HepG2 (cell line): ENCODE measurements around the gene MARS1. TPM values are rescaled to one million over a fixed set of nuclear protein-coding genes. Genes with fewer than 3 reads are reported as not detected.

Experiments
- CENPX ChIP-seq: sonication (generic); formaldehyde crosslinking; IDR thresholded peaks from 2 replicates; pipeline ENCODE4 v1.9.0; 2021; ENCODE audit warnings: mild to moderate bottlenecking, missing genetic modification reagents, moderate library complexity
- FUBP1 ChIP-seq: sonication (generic); formaldehyde crosslinking; IDR thresholded peaks from 2 replicates; pipeline ENCODE4 v1.5.1; 2020; ENCODE audit warnings: missing genetic modification reagents, mild to moderate bottlenecking, borderline replicate concordance
- GABPB1 ChIP-seq: IDR thresholded peaks from 2 replicates; pipeline ENCODE4 v1.6.1; 2016; ENCODE audit warnings: mild to moderate bottlenecking, missing genetic modification reagents, moderate library complexity, missing compliant biosample characterization
- HCFC1 ChIP-seq: fragments of 150-350 bp; IDR thresholded peaks from 2 replicates; pipeline ENCODE4 v1.6.1; 2014; ENCODE audit warnings: low read depth, low read length
- MYNN ChIP-seq: sonication (generic); formaldehyde crosslinking; IDR thresholded peaks from 2 replicates; pipeline ENCODE4 v1.4.0; 2020; ENCODE audit warnings: mild to moderate bottlenecking, low read depth, missing genetic modification reagents
- SMAD1 ChIP-seq: sonication (generic); formaldehyde crosslinking; IDR thresholded peaks from 2 replicates; pipeline ENCODE4 v1.4.0; 2020; ENCODE audit warnings: missing genetic modification reagents, low read depth, mild to moderate bottlenecking, borderline replicate concordance
- ZBTB39 ChIP-seq: sonication (generic); formaldehyde crosslinking; IDR thresholded peaks from 2 replicates; pipeline ENCODE4 v1.5.0; 2020; ENCODE audit warnings: missing genetic modification reagents
- ZBTB7B ChIP-seq: sonication (generic); formaldehyde crosslinking; IDR thresholded peaks from 2 replicates; pipeline ENCODE4 v1.4.0; 2020; ENCODE audit warnings: missing genetic modification reagents
- ZNF235 ChIP-seq: sonication (generic); formaldehyde crosslinking; IDR thresholded peaks from 2 replicates; pipeline ENCODE4 v1.8.1; 2023; ENCODE audit warnings: mild to moderate bottlenecking, missing genetic modification reagents, borderline replicate concordance
- ZNF33A ChIP-seq: sonication (generic); formaldehyde crosslinking; IDR thresholded peaks from 2 replicates; pipeline ENCODE4 v1.5.1; 2020; ENCODE audit warnings: missing genetic modification reagents, mild to moderate bottlenecking, moderate library complexity, borderline replicate concordance
- ZNF431 ChIP-seq: sonication (generic); formaldehyde crosslinking; IDR thresholded peaks from 2 replicates; pipeline ENCODE4 v1.9.0; 2022; ENCODE audit warnings: missing genetic modification reagents, low read depth, mild to moderate bottlenecking, borderline replicate concordance
- ZNF460 ChIP-seq: sonication (generic); formaldehyde crosslinking; IDR thresholded peaks from 2 replicates; pipeline ENCODE4 v1.5.1; 2020; ENCODE audit warnings: missing genetic modification reagents, mild to moderate bottlenecking, borderline replicate concordance
- ZNF512 ChIP-seq: sonication (generic); formaldehyde crosslinking; IDR thresholded peaks from 2 replicates; pipeline ENCODE4 v1.4.0; 2020; ENCODE audit warnings: mild to moderate bottlenecking, missing genetic modification reagents
- ZNF572 ChIP-seq: sonication (generic); formaldehyde crosslinking; IDR thresholded peaks from 2 replicates; pipeline ENCODE4 v1.5.1; 2020; ENCODE audit warnings: mild to moderate bottlenecking, missing genetic modification reagents
- ZNF747 ChIP-seq: sonication (generic); formaldehyde crosslinking; IDR thresholded peaks from 2 replicates; pipeline ENCODE4 v1.8.1; 2023; ENCODE audit warnings: missing genetic modification reagents, mild to moderate bottlenecking, borderline replicate concordance
- ZNF761 ChIP-seq: sonication (generic); formaldehyde crosslinking; conservative IDR thresholded peaks from 2 replicates; pipeline ENCODE4 v1.4.0; 2020; ENCODE audit warnings: mild to moderate bottlenecking, missing genetic modification reagents
- ZZZ3 ChIP-seq: sonication (generic); formaldehyde crosslinking; IDR thresholded peaks from 2 replicates; pipeline ENCODE4 v1.4.0; 2020; ENCODE audit warnings: missing genetic modification reagents, mild to moderate bottlenecking, borderline replicate concordance
- polyA plus RNA-seq, 8 experiments: library from polyadenylated mRNA; depleted of rRNA in 3 of 8; stranded (reverse) in 7 of 8; unstranded in 1 of 8; fragments of >200 nt; fragmentation: Illumina TruSeq in 4 of 8; extraction: Trizol in 4 of 8; gene quantifications; 2 replicates each; pipeline versions ENCODE4 v1.2.1 to v1.2.3, GENCODE V29; 2011 to 2016; ENCODE audit warnings: low read depth in 4 of 8, missing spikeins in 1 of 8, mixed read lengths in 1 of 8; ENCODE audit not compliant: insufficient read depth in 1 of 8
- total RNA-seq, 5 experiments: library from RNA; depleted of rRNA; stranded (reverse); fragments of >200 nt; fragmentation: Illumina TruSeq; extraction: Trizol; gene quantifications; 2 replicates each; pipeline ENCODE4 v1.2.3, GENCODE V29; 2016; ENCODE audit warnings: low read depth in 1 of 5
- TF ChIP-seq, protein P1 (sequence below): sonication (generic); formaldehyde crosslinking; IDR thresholded peaks from 2 replicates; pipeline ENCODE4 v1.5.0; 2020; ENCODE audit warnings: missing genetic modification reagents
- TF ChIP-seq, protein P2 (sequence below): sonication (generic); formaldehyde crosslinking; IDR thresholded peaks from 2 replicates; pipeline ENCODE4 v1.8.1; 2023; ENCODE audit warnings: mild to moderate bottlenecking, missing genetic modification reagents
- TF ChIP-seq, protein P3 (sequence below): sonication (generic); formaldehyde crosslinking; IDR thresholded peaks from 2 replicates; pipeline ENCODE4 v1.4.0; 2020; ENCODE audit warnings: mild to moderate bottlenecking, missing genetic modification reagents

Gene MARS1
- total and polyA plus RNA-seq, 2 of the 13 experiments (the other 11 are each of a cell fraction or from before 2014, with no cell fraction given), result 115 to 181 TPM

DNA sequence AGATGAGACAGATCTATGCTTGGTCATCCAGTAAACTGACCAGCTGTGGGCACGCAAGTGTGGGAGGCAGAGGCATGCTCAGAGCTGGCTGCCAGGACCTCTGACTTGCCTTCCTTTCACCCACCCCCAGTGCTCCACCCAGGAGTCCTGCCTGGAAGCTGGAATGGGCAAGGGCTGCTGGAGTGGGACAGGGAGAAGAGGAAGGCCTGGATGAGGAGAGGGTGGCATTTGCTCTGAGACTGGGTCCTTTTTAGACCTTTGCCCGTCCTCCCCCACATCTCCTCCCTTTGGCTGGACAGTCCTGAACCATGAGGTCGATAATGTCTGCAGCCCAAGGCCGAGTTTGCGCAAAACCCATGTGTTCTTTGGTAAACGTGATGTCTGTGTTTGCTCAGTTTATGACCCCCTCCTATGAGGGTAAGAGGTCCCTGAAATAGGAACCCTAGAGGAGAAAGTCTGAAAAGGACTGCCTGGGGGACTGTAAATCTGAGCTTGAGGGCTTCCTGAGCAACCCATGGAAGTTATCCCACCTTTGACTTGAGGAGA lies 36.6 kb upstream of the MARS1 start (continued):
- TF ChIP-seq FUBP1 (CRISPR knock-in tag) (no peak; the same call in 1 of the 2 replicates), ZZZ3 (CRISPR knock-in tag) (peak; percentile 81), ZNF572 (CRISPR knock-in tag) (peak; percentile 78; the same call in 1 of the 2 replicates), SMAD1 (CRISPR knock-in tag) (peak; percentile 56; the same call in 1 of the 2 replicates), ZNF761 (CRISPR knock-in tag) (peak; percentile 88; the same call in 1 of the 2 replicates), GABPB1 (CRISPR knock-in tag) (peak; percentile 49; the same call in 1 of the 2 replicates), ZNF431 (CRISPR knock-in tag) (peak; percentile 94), HCFC1 (no peak), ZBTB39 (CRISPR knock-in tag) (no peak), ZNF235 (CRISPR knock-in tag) (no peak), ZNF747 (CRISPR knock-in tag) (peak; percentile 95; the same call in 1 of the 2 replicates), ZNF460 (CRISPR knock-in tag) (peak; percentile 31; the same call in 1 of the 2 replicates), ZBTB7B (CRISPR knock-in tag) (peak; percentile 98), CENPX (CRISPR knock-in tag) (no peak), MYNN (CRISPR knock-in tag) (no peak), ZNF33A (peak; percentile 87; the same call in 1 of the 2 replicates), ZNF512 (CRISPR knock-in tag) (no peak)
- TF ChIP-seq, protein P1, sequence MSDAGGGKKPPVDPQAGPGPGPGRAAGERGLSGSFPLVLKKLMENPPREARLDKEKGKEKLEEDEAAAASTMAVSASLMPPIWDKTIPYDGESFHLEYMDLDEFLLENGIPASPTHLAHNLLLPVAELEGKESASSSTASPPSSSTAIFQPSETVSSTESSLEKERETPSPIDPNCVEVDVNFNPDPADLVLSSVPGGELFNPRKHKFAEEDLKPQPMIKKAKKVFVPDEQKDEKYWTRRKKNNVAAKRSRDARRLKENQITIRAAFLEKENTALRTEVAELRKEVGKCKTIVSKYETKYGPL (CRISPR knock-in tag), result no peak
- TF ChIP-seq, protein P2, sequence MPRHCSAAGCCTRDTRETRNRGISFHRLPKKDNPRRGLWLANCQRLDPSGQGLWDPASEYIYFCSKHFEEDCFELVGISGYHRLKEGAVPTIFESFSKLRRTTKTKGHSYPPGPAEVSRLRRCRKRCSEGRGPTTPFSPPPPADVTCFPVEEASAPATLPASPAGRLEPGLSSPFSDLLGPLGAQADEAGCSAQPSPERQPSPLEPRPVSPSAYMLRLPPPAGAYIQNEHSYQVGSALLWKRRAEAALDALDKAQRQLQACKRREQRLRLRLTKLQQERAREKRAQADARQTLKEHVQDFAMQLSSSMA (CRISPR knock-in tag), result 0 out of 2 replicates have a peak, but pooled peaks have one; percentile 10
- TF ChIP-seq, protein P3, sequence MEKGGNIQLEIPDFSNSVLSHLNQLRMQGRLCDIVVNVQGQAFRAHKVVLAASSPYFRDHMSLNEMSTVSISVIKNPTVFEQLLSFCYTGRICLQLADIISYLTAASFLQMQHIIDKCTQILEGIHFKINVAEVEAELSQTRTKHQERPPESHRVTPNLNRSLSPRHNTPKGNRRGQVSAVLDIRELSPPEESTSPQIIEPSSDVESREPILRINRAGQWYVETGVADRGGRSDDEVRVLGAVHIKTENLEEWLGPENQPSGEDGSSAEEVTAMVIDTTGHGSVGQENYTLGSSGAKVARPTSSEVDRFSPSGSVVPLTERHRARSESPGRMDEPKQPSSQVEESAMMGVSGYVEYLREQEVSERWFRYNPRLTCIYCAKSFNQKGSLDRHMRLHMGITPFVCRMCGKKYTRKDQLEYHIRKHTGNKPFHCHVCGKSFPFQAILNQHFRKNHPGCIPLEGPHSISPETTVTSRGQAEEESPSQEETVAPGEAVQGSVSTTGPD (CRISPR knock-in tag), result no peak
